ENCODE measurements around the gene FAM83F.

The FAM83F gene

DNA sequence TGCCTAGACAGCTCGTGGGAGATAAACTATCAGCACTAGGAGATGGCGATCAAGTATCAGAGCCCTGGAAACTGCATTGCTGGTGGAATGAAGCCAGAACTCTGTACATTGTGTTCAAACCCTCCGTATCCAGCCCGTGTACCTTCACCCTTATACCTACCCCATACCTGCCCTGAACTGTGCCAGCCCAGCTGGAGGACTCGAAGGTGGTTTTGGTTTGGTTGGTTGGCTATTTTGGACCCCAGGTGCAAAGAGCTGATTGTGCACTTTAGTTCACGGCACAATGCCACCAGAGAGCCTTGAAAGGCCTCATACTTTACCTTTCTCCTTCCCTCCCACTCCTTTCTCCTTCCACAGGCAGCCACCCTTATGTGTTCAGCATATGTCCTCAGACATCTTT, 16.0 kb downstream of the FAM83F start:
- no peak overlapping the region for H3K27ac ChIP-seq (ENCODE audit: poor library complexity, severe bottlenecking)
- TF ChIP-seq CTCF (IDR thresholded peaks at IDR 0.05; ENCODE audit: poor library complexity, severe bottlenecking), result no peak

GRCh38 chr22:40014667-40015248, 20.0 kb downstream of the FAM83F start:
- peaks cover 35% of the 10 kb centered on the region for H3K4me1 ChIP-seq (ENCODE audit: insufficient read depth, poor library complexity, severe bottlenecking)
- no peak overlapping the region for H3K4me3 ChIP-seq (ENCODE audit: severe bottlenecking)
- no peak for TF ChIP-seq CTCF (IDR thresholded peaks at IDR 0.05; ENCODE audit: poor library complexity, severe bottlenecking)
- H3K27me3 ChIP-seq (ENCODE audit: insufficient read depth, poor library complexity, severe bottlenecking), result no peaks in the 10 kb centered on the region
- H3K9me3 ChIP-seq (ENCODE audit: severe bottlenecking), result no peaks in the 10 kb centered on the region
- ATAC-seq (ENCODE audit: low read depth) (peak; percentile 65; the same call in 2 of the 3 replicates), DNase-seq (ENCODE audit: low spot score) (no peak)
- peaks cover 3% of the 10 kb centered on the region for H3K36me3 ChIP-seq (ENCODE audit: low read depth)
- H3K27ac ChIP-seq (ENCODE audit: poor library complexity, severe bottlenecking), result peak overlapping the region; percentile 52

More for the DNA sequence above, 16.0 kb downstream of the FAM83F start:
- H3K27me3 ChIP-seq (ENCODE audit: insufficient read depth, poor library complexity, severe bottlenecking), result no peaks in the 10 kb centered on the region
- no peaks in the 10 kb centered on the region for H3K36me3 ChIP-seq (ENCODE audit: low read depth)
- H3K4me3 ChIP-seq (ENCODE audit: severe bottlenecking), result no peak overlapping the region
- peaks cover 37% of the 10 kb centered on the region for H3K4me1 ChIP-seq (ENCODE audit: insufficient read depth, poor library complexity, severe bottlenecking)
- no peak for ATAC-seq (ENCODE audit: low read depth)
- H3K9me3 ChIP-seq (ENCODE audit: severe bottlenecking), result no peaks in the 10 kb centered on the region
- no peak for DNase-seq (ENCODE audit: low spot score)

GRCh38 chr22:40015358-40015976, 20.7 kb downstream of the FAM83F start:
- Histone ChIP-seq H3K9me3 (ENCODE audit: severe bottlenecking) (no peaks in the 10 kb centered on the region), H3K27ac (ENCODE audit: poor library complexity, severe bottlenecking) (peak overlapping the region; percentile 52), H3K4me3 (ENCODE audit: severe bottlenecking) (no peak overlapping the region), H3K36me3 (ENCODE audit: low read depth) (peaks cover 10% of the 10 kb centered on the region), H3K4me1 (ENCODE audit: insufficient read depth, poor library complexity, severe bottlenecking) (peaks cover 35% of the 10 kb centered on the region), H3K27me3 (ENCODE audit: insufficient read depth, poor library complexity, severe bottlenecking) (no peaks in the 10 kb centered on the region)
- ATAC-seq (ENCODE audit: low read depth), result no peak
- no peak for TF ChIP-seq CTCF (IDR thresholded peaks at IDR 0.05; ENCODE audit: poor library complexity, severe bottlenecking)
- DNase-seq (ENCODE audit: low spot score), result no peak

GRCh38 chr22:40018051-40018450, 23.3 kb downstream of the FAM83F start:
- peaks cover 22% of the 10 kb centered on the region for H3K36me3 ChIP-seq (ENCODE audit: low read depth)
- H3K9me3 ChIP-seq (ENCODE audit: severe bottlenecking), result no peaks in the 10 kb centered on the region
- DNase-seq (ENCODE audit: low spot score), result no peak
- TF ChIP-seq CTCF (IDR thresholded peaks at IDR 0.05; ENCODE audit: poor library complexity, severe bottlenecking), result no peak
- H3K27ac ChIP-seq (ENCODE audit: poor library complexity, severe bottlenecking), result no peak overlapping the region
- H3K27me3 ChIP-seq (ENCODE audit: insufficient read depth, poor library complexity, severe bottlenecking), result no peaks in the 10 kb centered on the region
- peaks cover 45% of the 10 kb centered on the region for H3K4me1 ChIP-seq (ENCODE audit: insufficient read depth, poor library complexity, severe bottlenecking)
- no peak for ATAC-seq (ENCODE audit: low read depth)
- no peak overlapping the region for H3K4me3 ChIP-seq (ENCODE audit: severe bottlenecking)

DNA sequence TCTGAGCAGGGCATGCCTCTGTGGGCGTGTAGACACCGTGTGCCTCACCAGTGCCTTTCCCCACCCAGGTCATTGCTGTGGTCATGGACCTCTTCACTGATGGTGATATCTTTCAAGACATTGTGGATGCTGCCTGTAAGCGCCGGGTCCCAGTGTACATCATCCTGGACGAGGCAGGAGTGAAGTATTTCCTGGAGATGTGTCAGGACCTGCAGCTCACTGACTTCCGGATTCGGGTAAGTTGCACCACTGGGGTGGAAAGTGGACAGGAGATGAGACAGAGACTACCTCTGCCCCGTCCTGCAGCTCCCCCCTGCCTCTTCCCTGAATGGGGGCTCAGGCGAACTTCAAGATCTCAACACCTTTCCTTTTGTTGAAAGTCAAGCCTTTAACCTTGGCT, 24.3 kb downstream of the FAM83F start:
- Histone ChIP-seq H3K36me3 (ENCODE audit: low read depth) (peaks cover 22% of the 10 kb centered on the region), H3K4me3 (ENCODE audit: severe bottlenecking) (no peak overlapping the region), H3K9me3 (ENCODE audit: severe bottlenecking) (no peaks in the 10 kb centered on the region), H3K4me1 (ENCODE audit: insufficient read depth, poor library complexity, severe bottlenecking) (peaks cover 41% of the 10 kb centered on the region), H3K27ac (ENCODE audit: poor library complexity, severe bottlenecking) (peak overlapping the region; percentile 9), H3K27me3 (ENCODE audit: insufficient read depth, poor library complexity, severe bottlenecking) (no peaks in the 10 kb centered on the region)
- ATAC-seq (ENCODE audit: low read depth), result peak; percentile 59; the same call in 2 of the 3 replicates
- no peak for TF ChIP-seq CTCF (IDR thresholded peaks at IDR 0.05; ENCODE audit: poor library complexity, severe bottlenecking)
- no peak for DNase-seq (ENCODE audit: low spot score)
